NB4 (cell line): Measurements from ENCODE around the gene NDOR1.

ENCODE experiments used
- CTCF ChIP-seq: IDR thresholded peaks from one replicate; pipeline ENCODE4 v1.5.1; 2012; ENCODE audit warnings: low read depth, low read length
- POLR2A ChIP-seq: IDR thresholded peaks from 2 replicates; pipeline ENCODE4 v1.6.1; 2011; ENCODE audit warnings: mild to moderate bottlenecking; ENCODE audit not compliant: insufficient read length; ENCODE audit errors: extremely low read depth

- TF ChIP-seq CTCF (no peak), POLR2A (peak; percentile 43)
Measured at GRCh38 chr9:137205126-137206069, at the start of gene NDOR1, which contains the start of gene TMEM203.
